GM19025 (cell line): ENCODE data around the gene LPAR4.
"Not testable (repeated sequence)": the region's sequence is repeated elsewhere in the genome, so short reads cannot be mapped to it uniquely, and the experiment has no call there.

Source experiments
- ATAC-seq: cut with Tn5 transposase; IDR thresholded peaks from one replicate; pipeline ENCODE4 v1.9.1; 2021; ENCODE audit warnings: mild to moderate bottlenecking, low read depth, moderate library complexity; ENCODE audit not compliant: unreplicated experiment

The LPAR4 gene, protein sequence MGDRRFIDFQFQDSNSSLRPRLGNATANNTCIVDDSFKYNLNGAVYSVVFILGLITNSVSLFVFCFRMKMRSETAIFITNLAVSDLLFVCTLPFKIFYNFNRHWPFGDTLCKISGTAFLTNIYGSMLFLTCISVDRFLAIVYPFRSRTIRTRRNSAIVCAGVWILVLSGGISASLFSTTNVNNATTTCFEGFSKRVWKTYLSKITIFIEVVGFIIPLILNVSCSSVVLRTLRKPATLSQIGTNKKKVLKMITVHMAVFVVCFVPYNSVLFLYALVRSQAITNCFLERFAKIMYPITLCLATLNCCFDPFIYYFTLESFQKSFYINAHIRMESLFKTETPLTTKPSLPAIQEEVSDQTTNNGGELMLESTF

GRCh38 chrX:78747489-78747888 lies at the start of gene LPAR4:
Gene LPAR4, plus strand, starts transcription at chrX:78747720. Its CDS starts 7,150 bp downstream, at chrX:78754870.
- ATAC-seq: no peak

DNA sequence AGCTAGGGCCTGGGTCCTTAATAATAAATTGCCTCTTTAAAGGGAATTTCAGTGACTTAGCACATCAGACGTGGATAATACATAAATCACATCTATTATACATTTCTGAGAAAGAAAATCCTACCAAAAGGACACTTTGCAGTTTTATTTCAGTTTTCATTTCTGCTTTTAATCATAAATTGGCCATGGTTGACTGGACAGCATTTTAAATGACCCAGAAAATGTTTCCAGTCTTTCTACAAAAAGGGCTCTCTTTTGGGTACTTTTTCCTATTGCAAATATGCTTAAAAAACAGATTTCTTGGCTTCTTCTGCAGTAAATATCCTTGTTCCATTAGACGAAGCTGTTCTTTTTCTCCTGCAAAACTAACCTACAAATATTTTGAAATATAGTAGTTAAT lies 41.4 kb upstream of the LPAR4 start:
- no peak for ATAC-seq

DNA sequence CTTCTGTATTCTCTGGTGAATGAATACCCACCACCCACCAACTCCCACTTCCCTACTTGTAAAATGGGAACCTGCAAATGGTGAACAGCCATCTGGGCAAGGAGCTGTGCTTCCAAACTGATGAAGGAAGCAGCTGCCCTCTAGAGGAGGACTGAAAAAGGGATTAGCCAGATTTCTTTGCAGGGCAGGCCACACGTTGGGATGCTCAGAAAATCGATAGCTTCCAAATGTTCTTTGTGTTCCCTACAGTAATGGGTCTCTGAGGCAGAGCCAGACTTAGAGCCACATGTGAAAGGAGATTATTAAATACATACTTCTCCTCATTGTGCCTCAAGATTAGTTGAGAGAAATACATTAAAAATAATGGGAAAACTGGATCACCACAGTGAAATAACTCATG lies 39.3 kb upstream of the LPAR4 start:
- ATAC-seq: no peak

GRCh38 chrX:78708816-78709215 lies 38.7 kb upstream of the LPAR4 start:
- ATAC-seq: no peak

DNA sequence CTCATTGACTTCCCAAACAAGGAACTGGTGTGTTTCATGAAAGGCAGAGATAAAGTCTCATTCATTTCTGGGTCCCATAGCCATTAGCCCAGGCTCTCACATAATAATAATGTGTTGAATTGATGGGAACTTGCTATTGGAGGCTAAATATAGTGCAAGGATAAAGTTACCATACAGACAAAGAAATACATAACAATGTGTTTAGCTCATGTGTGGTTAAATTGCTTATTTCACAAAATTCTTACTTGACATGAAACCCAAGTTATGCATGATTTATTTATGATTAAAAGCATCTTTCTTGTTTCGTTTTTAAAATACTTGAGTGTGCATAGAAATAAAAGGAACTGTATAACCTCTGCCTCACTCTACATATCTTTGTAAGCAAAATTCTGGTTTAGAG lies 37.3 kb upstream of the LPAR4 start:
- ATAC-seq: no peak

DNA sequence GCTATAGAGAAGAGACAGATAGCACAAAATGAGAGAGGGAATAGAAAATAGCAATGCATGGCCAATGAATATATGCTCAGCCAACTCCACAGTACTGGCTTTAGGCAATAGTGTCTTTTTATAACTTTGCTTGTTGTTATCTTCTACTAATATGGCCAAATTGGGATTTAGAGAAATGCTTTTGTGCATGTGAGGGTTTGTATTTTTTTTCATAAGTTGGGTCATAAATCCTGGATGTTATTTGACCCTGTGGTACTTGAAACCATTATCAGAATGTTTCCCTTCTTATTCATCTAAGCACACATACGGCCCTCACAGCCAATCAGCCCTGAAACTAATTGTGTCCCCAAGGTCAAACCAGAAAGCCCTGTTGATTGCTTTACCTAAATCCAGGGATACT lies 35.2 kb upstream of the LPAR4 start:
- ATAC-seq: no peak

DNA sequence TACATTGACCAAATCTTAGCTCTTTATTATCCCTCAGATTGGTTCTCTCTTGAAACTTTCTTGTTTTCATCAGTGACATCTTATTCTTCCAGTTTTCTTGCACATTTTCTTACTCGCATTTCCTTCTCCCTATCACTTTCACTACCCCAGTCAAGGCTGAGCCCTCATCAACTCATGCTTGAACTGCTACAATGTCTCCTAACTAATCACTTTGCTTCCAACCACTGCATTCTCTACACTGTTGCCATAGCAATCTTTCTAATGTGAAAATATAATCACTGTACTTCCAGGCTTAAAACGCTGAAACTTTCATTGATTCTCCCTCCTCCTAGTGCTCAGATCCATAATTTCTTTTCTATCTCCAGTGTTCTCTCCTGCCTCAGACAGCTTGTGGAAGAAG lies 22.2 kb upstream of the LPAR4 start:
- no peak for ATAC-seq

GRCh38 chrX:78746496-78746895 lies 1.0 kb upstream of the LPAR4 start:
- ATAC-seq: no peak

- ATAC-seq: no peak
These were observed 451 bp downstream of the LPAR4 start for GRCh38 chrX:78747971-78748370.

DNA sequence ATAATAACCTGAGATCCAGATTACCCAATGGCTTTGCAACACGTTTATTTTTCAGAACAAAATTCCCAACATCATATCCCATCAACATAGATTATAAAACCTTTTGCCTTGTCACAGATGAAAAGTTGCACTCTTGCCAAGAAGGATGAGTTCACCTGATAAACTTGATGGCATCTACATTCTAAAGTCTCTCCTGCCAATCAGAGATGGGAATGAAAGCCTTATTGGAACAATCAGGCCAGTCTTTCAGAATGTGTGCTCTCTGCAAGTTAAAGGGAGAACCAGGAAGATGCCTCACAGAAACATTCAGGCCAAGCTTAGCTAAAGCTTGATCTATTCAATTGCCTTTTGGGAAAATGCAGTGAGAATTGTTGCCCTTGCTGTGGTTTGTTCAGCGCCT lies 1.3 kb downstream of the LPAR4 start:
- ATAC-seq: no peak

- no peak for ATAC-seq
These were observed 6.1 kb downstream of the LPAR4 start for GRCh38 chrX:78753571-78753970.

DNA sequence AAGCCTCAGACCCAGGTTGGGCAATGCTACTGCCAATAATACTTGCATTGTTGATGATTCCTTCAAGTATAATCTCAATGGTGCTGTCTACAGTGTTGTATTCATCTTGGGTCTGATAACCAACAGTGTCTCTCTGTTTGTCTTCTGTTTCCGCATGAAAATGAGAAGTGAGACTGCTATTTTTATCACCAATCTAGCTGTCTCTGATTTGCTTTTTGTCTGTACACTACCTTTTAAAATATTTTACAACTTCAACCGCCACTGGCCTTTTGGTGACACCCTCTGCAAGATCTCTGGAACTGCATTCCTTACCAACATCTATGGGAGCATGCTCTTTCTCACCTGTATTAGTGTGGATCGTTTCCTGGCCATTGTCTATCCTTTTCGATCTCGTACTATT lies 7.4 kb downstream of the LPAR4 start:
- peak; percentile 95 for ATAC-seq

- no peak for ATAC-seq
These were observed 11.6 kb downstream of the LPAR4 start for GRCh38 chrX:78759081-78759480.

DNA sequence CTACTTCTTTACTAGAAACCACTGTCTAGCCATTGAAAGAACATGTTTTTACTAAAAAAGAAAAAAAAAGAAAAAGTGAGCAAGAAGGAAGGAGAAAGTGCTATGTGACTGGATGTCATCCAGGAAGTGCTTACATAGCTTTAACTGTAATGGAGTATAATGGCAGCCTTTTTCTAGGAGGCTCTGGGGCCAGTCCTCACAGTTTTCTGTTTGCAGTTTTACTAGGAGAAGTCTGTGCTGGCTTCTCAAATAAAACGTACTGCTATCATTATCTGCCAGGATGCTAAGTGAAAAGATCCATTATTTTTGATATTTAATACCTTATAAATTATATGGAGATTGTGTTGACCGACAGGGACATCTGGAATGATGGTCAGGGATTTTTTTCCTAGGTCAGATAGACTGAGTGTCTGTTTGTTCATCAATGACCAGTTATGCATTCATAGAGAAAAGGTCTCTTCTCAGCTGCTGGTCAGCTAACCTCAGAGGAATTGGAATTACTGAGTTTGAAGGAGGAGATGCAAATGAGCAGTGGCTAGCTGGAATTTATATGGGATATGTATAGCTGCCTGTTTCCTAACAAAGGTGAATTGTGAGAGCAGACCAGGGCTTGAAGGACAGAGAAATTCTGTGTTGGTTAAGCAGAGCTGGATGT lies 21.7 kb downstream of the LPAR4 start:
- ATAC-seq: no peak

DNA sequence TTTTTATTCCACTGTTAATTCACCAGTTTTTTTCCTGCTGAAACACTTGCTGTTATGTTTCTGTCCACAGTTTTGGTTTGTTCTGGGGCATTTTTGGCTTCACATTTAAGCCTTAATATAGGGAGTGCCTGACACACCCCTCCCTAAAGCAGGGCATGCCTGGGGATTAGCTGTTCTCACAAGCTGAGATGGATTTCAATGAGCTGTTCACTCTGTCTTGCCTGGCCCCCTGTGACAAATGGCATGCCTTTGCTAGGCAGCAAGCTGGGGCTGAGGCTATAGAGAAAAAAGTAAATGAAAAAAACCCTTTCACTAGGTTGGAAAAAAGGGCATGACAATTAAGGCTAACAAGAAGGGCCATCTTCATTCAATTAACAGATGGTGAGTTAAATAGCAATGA lies 22.4 kb downstream of the LPAR4 start:
- ATAC-seq: no peak

- ATAC-seq: no peak
These were observed 49.4 kb downstream of the LPAR4 start for GRCh38 chrX:78796916-78797315.

DNA sequence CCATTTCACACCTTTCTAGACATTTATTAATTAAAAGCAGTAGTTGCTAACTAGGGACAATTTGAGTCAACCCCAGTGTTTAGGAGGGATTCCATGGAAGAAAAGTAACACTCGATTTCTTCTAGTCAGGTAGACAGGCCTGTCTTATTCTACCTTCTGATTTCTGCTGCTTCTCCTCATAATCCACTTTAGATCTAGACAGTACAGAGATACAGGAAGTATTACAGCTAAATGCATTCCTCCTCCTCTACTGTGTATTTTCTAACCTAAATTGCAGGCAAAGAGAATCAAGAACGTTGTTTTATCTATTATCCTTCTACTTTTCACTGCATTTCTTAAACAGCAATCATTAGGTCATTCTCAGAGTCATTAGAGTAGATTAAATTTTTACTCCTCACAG lies 52.6 kb downstream of the LPAR4 start:
- no peak for ATAC-seq

- no peak for ATAC-seq
These were observed 53.2 kb downstream of the LPAR4 start for GRCh38 chrX:78800694-78801093.

GRCh38 chrX:78801522-78801921 lies 54.0 kb downstream of the LPAR4 start:
- no peak for ATAC-seq

- not testable (repeated sequence) for ATAC-seq
These were observed 55.0 kb downstream of the LPAR4 start for GRCh38 chrX:78802526-78802925.
